ENCODE data around the gene LRRC36.
"Not testable (repeated sequence)": the region's sequence is repeated elsewhere in the genome, so short reads cannot be mapped to it uniquely, and the experiment has no call there.

Gene LRRC36

DNA sequence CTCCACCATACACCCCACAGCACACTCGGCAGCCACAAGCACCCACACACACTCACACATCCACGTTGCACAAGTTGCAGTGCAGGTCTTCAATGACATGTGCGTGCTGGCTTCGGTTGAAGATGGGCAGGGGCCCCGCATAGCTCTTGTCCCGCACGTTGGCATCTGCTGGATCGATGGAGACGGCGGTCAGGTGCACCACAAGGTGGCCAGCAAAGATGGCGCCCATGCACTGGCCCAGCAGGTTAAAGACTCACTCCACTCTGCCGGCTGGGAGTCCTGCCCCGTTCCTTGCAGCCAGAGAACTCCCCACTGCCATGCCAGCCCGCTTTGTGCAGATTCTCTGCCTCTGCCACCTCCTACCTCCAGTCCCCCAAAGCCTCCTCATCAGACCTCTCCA is 74.3 kb downstream of the LRRC36 start:
- no peak for DNase-seq (ENCODE audit: low spot score)

DNA sequence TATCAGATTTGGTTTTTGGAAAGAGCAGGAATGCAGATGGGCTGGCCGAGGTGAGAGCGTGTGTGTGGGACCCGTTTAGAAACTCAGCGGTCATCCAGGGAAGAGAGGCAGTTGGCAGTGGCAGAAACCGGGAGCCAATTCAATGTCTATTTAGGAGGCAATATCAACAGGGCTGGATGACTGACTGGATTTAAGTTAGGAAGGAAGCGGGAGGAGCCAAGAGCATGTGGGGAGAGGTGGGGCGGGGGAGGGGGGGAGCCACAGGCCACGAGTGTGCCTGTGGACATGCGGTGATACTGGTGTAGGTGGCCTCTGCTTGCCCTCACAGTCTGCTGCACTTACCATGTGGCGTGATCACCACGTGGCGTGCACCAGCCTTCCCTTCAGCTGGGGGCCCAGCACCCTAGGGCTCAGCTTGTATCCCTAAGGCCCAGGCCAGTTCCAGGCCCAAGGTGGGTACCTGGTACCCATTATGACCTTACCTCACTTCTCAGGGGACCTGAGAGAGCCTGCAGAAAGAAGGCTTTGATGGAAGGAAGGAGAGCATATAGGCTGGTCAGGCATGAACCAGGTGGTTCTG is 77.5 kb downstream of the LRRC36 start:
- DNase-seq (ENCODE audit: low spot score), result no peak

- DNase-seq (ENCODE audit: low spot score), result peak; percentile 86
These were observed 78.2 kb downstream of the LRRC36 start for GRCh38 chr16:67404740-67405226.

- no peak for DNase-seq (ENCODE audit: low spot score)
These were observed 78.7 kb downstream of the LRRC36 start for GRCh38 chr16:67405336-67405735.

- no peak for DNase-seq (ENCODE audit: low spot score)
These were observed 79.7 kb downstream of the LRRC36 start for GRCh38 chr16:67406111-67406971.

DNA sequence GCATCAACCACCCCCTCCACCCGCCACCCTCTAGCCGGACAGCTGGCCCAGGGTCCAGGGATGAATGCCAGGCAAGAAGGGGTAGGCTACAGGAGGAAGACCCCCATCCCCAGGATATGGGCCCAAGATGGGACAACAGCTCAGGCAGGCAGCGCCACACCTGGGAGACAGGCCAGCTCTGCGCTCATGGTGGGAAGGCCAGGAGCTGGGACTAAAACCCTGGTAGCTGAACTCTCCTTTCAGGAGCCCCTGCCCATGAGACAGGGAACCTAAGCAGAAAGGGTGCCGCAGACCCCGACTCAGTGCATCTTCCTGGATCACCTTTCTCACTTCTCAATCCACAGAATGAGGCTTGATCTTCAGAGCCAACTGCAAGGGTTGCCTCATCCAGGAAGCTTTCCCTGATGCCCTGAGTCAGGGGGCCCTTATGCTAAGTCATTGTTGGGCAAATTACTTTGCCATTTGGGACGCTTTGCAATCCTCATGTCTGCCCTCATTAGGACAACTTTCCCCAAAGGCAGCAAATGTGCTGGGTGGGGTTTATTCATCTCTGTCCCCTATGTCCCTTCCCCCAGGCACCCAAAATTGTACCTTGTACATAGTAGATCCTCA is 80.7 kb downstream of the LRRC36 start:
- no peak for DNase-seq (ENCODE audit: low spot score)

GRCh38 chr16:67407788-67408452 is 81.3 kb downstream of the LRRC36 start:
- DNase-seq (ENCODE audit: low spot score), result no peak

DNA sequence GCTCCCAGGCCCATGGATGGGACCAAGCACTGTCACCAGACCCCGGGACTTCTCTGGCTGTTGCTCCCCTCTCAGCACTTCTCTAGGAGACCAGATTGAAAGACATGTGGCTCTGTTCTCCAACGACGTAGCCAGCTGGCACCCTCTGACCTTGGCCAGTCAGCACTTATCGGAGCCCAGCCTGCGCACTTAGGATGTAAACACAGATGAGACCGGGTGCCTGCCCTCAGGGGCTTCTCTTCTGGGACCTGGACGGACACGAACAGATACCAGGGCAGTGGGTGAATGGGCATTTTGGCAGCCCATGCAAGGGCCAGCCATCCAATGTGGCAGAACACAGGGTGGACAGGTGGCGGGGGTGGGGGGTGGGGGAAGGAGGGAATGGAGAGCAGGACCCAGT is 83.0 kb downstream of the LRRC36 start:
- no peak for DNase-seq (ENCODE audit: low spot score)

DNA sequence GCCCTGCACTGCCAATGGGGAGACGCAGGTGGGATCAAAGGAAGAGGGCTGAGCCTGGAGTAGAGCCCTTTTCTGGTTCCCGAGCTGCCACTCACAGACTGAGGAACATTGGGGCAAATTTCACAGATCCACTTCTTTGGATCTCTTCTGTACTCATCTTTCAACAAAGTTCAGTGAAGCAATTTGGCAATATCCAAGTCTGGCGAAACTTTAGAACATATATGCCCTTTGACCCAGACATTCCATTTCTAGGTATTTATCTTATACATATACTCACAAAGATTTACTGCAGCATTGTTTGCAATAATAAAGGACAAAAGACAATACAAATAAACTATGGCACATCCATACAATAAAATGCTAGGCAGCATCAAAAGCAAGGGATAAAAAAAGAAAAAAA is 84.7 kb downstream of the LRRC36 start:
- DNase-seq (ENCODE audit: low spot score), result no peak

DNA sequence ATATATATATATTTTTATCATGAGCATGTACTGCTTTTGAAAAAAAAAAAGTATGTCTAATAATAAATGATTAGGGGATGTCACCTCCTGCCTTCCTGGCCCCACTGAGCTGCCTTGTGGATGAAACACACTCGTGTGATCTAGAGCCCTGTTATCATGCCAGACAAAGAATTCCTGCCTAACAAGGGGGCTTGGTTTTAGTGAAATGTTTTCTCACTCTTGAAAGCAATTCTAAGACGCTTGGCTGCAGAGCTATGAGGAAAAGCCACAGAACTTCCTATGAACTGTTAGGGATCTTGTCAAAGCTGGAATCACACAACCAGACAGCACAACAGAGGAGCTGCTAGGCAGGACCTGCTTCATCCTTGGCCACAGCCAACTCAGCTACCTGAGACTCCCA is 85.7 kb downstream of the LRRC36 start:
- no peak for DNase-seq (ENCODE audit: low spot score)

GRCh38 chr16:67413978-67414911 is 87.6 kb downstream of the LRRC36 start:
- no peak for DNase-seq (ENCODE audit: low spot score)

GRCh38 chr16:67415421-67415820 is 88.8 kb downstream of the LRRC36 start:
- not testable (repeated sequence) for DNase-seq (ENCODE audit: low spot score)

GRCh38 chr16:67415872-67416793 is 89.5 kb downstream of the LRRC36 start, which contains the start of gene ZDHHC1:
Gene ZDHHC1 (minus strand): TSS chr16:67416477. CDS start chr16:67407775, 8,702 bp downstream.
- DNase-seq (ENCODE audit: low spot score), result peak; percentile 50

GRCh38 chr16:67417333-67418061 is 90.9 kb downstream of the LRRC36 start:
- DNase-seq (ENCODE audit: low spot score), result no peak

DNA sequence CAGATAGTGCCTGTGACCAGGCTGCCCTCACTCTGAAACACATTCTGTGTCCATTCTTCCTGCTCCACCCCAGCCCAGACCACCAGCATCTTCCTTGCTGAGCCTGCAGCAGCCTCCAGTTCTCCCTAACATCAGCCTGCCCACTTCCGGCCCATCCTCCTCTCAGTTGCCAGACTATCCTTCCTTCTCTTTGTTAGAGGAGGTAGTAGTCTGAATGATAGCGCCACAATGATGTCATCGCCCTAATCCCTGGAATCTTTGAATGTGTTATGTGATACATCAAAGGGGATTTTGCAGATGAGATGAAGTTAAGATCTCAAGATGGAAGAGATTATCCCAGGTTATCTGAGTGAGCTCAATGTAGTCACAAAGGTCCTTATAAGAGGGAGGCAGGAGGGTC is 92.9 kb downstream of the LRRC36 start:
- no peak for DNase-seq (ENCODE audit: low spot score)

GRCh38 chr16:67419931-67420330 is 93.3 kb downstream of the LRRC36 start:
- no peak for DNase-seq (ENCODE audit: low spot score)

DNA sequence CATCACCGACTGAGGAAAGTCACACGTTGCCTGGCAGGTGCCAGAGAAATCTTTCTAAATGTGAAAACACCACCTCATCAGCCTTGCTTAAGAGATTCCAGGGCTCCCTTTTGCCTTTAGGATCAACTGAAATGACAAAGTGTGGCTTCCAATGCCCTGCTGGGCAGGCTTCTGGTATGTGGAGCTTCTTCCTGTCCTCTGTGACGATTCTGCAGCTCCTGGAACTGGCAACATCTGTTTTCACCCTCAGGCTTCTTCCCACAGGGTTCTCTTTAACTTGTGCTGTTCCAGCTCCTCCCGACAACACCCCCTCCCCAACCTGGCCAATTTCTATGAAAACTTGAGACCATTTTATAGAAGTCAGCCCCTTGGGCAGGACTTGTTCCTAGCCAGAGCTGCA is 94.4 kb downstream of the LRRC36 start:
- no peak for DNase-seq (ENCODE audit: low spot score)

- DNase-seq (ENCODE audit: low spot score), result no peak
These were observed 96.4 kb downstream of the LRRC36 start for GRCh38 chr16:67423015-67423414.

DNA sequence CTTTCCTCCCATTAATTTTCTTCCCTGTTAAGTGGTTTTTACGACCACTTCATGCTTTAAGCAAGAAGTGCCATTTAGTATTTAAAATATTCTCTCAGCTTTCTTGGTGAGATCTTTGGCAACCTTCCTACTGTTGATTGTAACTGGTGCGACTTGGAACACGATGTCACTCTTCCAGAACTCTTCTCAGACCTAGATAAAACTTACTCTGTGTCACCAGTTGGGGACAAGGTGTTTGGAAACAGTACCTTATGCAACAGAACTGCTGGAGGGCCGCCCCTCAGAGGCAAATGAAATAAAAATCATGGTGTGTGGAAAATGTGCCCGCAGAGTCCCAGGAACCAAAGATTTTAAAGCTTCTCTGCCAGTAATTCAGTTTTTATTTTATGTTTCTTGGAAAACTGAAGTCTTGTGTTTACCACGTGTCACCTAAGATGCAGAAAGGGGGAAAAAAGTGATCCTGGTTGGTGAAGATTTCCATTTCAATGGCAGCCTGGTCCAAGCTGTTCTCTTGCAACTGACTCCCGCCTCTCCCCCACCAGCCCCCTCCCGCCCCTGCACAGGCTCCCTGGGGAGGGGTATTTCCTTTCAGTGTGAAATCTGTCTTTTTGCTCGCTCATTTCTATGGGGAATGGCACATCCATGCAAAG is 97.1 kb downstream of the LRRC36 start:
- no peak for DNase-seq (ENCODE audit: low spot score)
